SU-DHL-6 (cell line): ENCODE measurements around the gene DTNBP1.

Experiments
- CTCF ChIP-seq: fragments of 200-600 bp; sonication (generic); IDR thresholded peaks from one replicate; pipeline ENCODE4 v1.5.1; 2017; ENCODE audit warnings: antibody characterized with exemption, mild to moderate bottlenecking, low read length, moderate library complexity; ENCODE audit not compliant: insufficient read depth, poor library complexity, severe bottlenecking
- EZH2phosphoT487 ChIP-seq: fragments of 200-600 bp; sonication (generic), shearing (Covaris generic); conservative IDR thresholded peaks from 2 replicates; pipeline ENCODE4 v1.6.1; 2018; ENCODE audit warnings: mild to moderate bottlenecking, antibody characterized with exemption, low read length, moderate library complexity, mixed read lengths

DNA sequence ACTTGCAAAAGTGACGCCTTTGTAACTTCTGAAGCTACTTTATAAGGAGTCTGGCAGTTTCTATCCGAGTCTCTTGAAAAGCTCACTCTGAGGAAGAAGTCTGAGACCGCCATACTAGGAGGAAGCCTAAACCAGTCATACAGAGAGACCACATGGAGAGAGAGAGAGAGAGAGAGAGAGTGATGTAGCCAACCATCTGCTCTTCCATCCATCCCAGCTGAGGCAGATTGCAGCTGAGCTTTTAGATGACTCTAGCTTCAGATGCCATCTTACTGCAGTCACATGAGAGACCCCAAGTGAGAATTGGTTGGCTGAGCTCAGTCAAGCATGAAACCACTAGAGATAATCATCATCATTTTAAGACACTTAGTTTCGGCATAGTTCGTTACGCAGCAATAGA is 15.0 kb upstream of the DTNBP1 start:
- TF ChIP-seq CTCF (no peak), EZH2phosphoT487 (no peak)
